Astrocyte (in vitro differentiated cells and primary cell): ENCODE results near the gene KLHL24.

Experiments
- CTCF ChIP-seq: IDR thresholded peaks from 2 replicates; pipeline ENCODE4 v1.5.1; 2011; ENCODE audit warnings: low read depth, mild to moderate bottlenecking, inconsistent platforms, low read length, moderate library complexity; ENCODE audit not compliant: insufficient read depth
- EZH2 ChIP-seq: IDR thresholded peaks from 2 replicates; pipeline ENCODE4 v1.6.1; 2012; ENCODE audit warnings: mild to moderate bottlenecking, low read length, inconsistent platforms; ENCODE audit not compliant: insufficient read depth

GRCh38 chr3:183688874-183689273 lies 53.5 kb downstream of the KLHL24 start:
- TF ChIP-seq CTCF (no peak), EZH2 (no peak)
